K562 (cell line): ENCODE data around the gene GBF1. TPM values are rescaled to one million over a fixed set of nuclear protein-coding genes. Genes with fewer than 3 reads are reported as not detected.

Experiments
- ATAC-seq: fragments of 200-7000 bp; cut with Tn5 transposase; 3 replicates; pipeline ENCODE4 v1.9.1; 2020; ENCODE audit warnings: moderate library complexity
- BruUV-seq: library from RNA; stranded (reverse); fragments of 400-500 nt; replicated peaks from 2 replicates; lab custom pipeline; 2021; lab: Mats Ljungman, UMichigan
- CTCF ChIA-PET: fragments of 300-600 bp; formaldehyde crosslinking; extraction: SDS; loops from one replicate; lab custom pipeline; 2021; ENCODE audit warnings: low intra/inter-chr PET ratio; lab: Yijun Ruan, JAX
- POLR2A ChIA-PET: fragments of 300-600, 350-650 bp; sonication (Branson Sonifier 250); formaldehyde crosslinking; extraction: SDS; loops from one replicate; lab custom pipeline; 2021; ENCODE audit warnings: antibody characterized with exemption, inconsistent platforms; lab: Yijun Ruan, JAX
- DNase-seq, 4 experiments: peaks; one replicate each; pipeline versions ENCODE4 v3.0.0 to v3.0.0-alpha.2; 2011 to 2018; ENCODE audit warnings: low spot score in 3 of 4, mixed read lengths in 3 of 4; ENCODE audit errors: extremely low read depth in 1 of 4
- FAIRE-seq: peaks from 2 replicates; lab custom pipeline; 2011; peaks lifted over from hg19 to GRCh38; lab: Jason Lieb, UNC
- H2AFZ ChIP-seq: 2 replicates; pipeline ENCODE4 v1.6.0; 2011; ENCODE audit warnings: low read depth, low read length, control low read depth, inconsistent platforms
- H3K27ac ChIP-seq: fragments of 200-600 bp; 3 replicates; pipeline ENCODE4 v1.8.0; 2011; ENCODE audit warnings: low read depth, mild to moderate bottlenecking, control low read depth, inconsistent platforms, low read length, moderate library complexity, mixed read lengths; ENCODE audit errors: extremely low read depth
- H3K27me3 ChIP-seq, 2 experiments: fragments of 300-600 bp in 1 of 2; 2 replicates in 1 of 2; 3 replicates in 1 of 2; pipeline versions ENCODE4 v1.6.0 to v1.8.0; 2011; ENCODE audit warnings: inconsistent platforms in 2 of 2, low read length in 2 of 2, mild to moderate bottlenecking in 1 of 2, mixed read lengths in 1 of 2, moderate library complexity in 1 of 2; ENCODE audit not compliant: control insufficient read depth in 2 of 2, insufficient read depth in 2 of 2
- H3K36me3 ChIP-seq: fragments of 300-600 bp; 3 replicates; pipeline ENCODE4 v1.8.0; 2011; ENCODE audit warnings: mild to moderate bottlenecking, low read length, inconsistent platforms; ENCODE audit not compliant: control insufficient read depth, insufficient read depth
- H3K4me1 ChIP-seq, 2 experiments: fragments of 200-600 bp in 1 of 2; replicated peaks in 1 of 2; 2 replicates in 1 of 2; 3 replicates in 1 of 2; pipeline versions ENCODE4 v1.5.1 to v1.8.0; 2011; ENCODE audit warnings: inconsistent platforms in 2 of 2, low read length in 2 of 2, mild to moderate bottlenecking in 1 of 2, mixed read lengths in 1 of 2, moderate library complexity in 1 of 2; ENCODE audit not compliant: control insufficient read depth in 2 of 2, insufficient read depth in 2 of 2
- H3K4me2 ChIP-seq: 2 replicates; pipeline ENCODE4 v1.6.1; 2011; ENCODE audit warnings: low read length, control low read depth, inconsistent platforms, mixed read lengths; ENCODE audit not compliant: insufficient read depth
- H3K4me3 ChIP-seq: fragments of 200-600 bp; sonication (generic), shearing (Covaris generic); 2 replicates; pipeline ENCODE4 v1.5.1; 2016; ENCODE audit warnings: control low read depth, inconsistent platforms
- H3K79me2 ChIP-seq: fragments of 200-600 bp; 3 replicates; pipeline ENCODE4 v1.8.0; 2011; ENCODE audit warnings: low read length, inconsistent platforms; ENCODE audit not compliant: control insufficient read depth, insufficient read depth
- H3K9ac ChIP-seq, 2 experiments: 2 replicates each; pipeline versions ENCODE4 v1.6.0 to v1.6.1; 2011; ENCODE audit warnings: low read depth in 2 of 2, low read length in 2 of 2, control low read depth in 1 of 2, inconsistent platforms in 1 of 2, mild to moderate bottlenecking in 1 of 2, mixed read lengths in 1 of 2; ENCODE audit not compliant: insufficient read depth in 1 of 2
- H3K9me1 ChIP-seq: one replicate; pipeline ENCODE4 v1.6.0; 2011; ENCODE audit warnings: inconsistent platforms, mild to moderate bottlenecking, low read length, moderate library complexity; ENCODE audit not compliant: control insufficient read depth, insufficient read depth
- H3K9me3 ChIP-seq: replicated peaks from 2 replicates; pipeline ENCODE4 v1.5.1; 2011; ENCODE audit warnings: low read depth, low read length, inconsistent platforms; ENCODE audit not compliant: control insufficient read depth, insufficient read depth
- H4K20me1 ChIP-seq: replicated peaks from 2 replicates; pipeline ENCODE4 v1.6.1; 2011; ENCODE audit warnings: low read length, inconsistent platforms, mixed read lengths; ENCODE audit not compliant: control insufficient read depth, insufficient read depth
- MED1 ChIP-seq: sonication (generic); formaldehyde crosslinking; IDR thresholded peaks from 2 replicates; pipeline ENCODE4 v1.8.1; 2023; ENCODE audit warnings: missing genetic modification reagents, borderline replicate concordance
- POLR2AphosphoS2 ChIP-seq: IDR thresholded peaks from 2 replicates; pipeline ENCODE4 v1.6.1; 2012; ENCODE audit warnings: low read length, improper control_type of control experiment
- PPARD ChIP-seq: fragments of 250-450 bp; sonication (Bioruptor Pico); IDR thresholded peaks from 2 replicates; pipeline ENCODE4 v1.8.0; 2022; ENCODE audit warnings: inconsistent platforms, mild to moderate bottlenecking, moderate library complexity
- TAF1 ChIP-seq: IDR thresholded peaks from 2 replicates; pipeline ENCODE4 v1.6.1; 2011; ENCODE audit warnings: mild to moderate bottlenecking, low read length, moderate library complexity; ENCODE audit not compliant: insufficient read depth, control insufficient read depth, severe bottlenecking; ENCODE audit errors: extremely low read depth
- TSC22D4 ChIP-seq: fragments of 450-650 bp; IDR thresholded peaks from 2 replicates; pipeline ENCODE4 v1.6.1; 2016; ENCODE audit warnings: missing genetic modification characterization, missing biosample characterization, control low read depth
- ZNF436 ChIP-seq: fragments of 250-450, 450-650 bp; sonication (Bioruptor Pico); formaldehyde crosslinking; IDR thresholded peaks from 2 replicates; pipeline ENCODE4 v1.7.0; 2020; ENCODE audit warnings: mild to moderate bottlenecking
- ZNF561 ChIP-seq: fragments of 450-650 bp; formaldehyde crosslinking; conservative IDR thresholded peaks from 2 replicates; pipeline ENCODE4 v1.4.0; 2020; ENCODE audit warnings: mild to moderate bottlenecking, moderate library complexity
- ZNF780A ChIP-seq: fragments of 250-450 bp; sonication (Bioruptor Pico); IDR thresholded peaks from 2 replicates; pipeline ENCODE4 v1.5.0; 2021; ENCODE audit warnings: mild to moderate bottlenecking
- in situ Hi-C: fragments of 300-500 bp; cut with MboI; formaldehyde crosslinking; loops from 4 replicates; pipeline ENCODE4 v1.15.0; 2018; ENCODE audit warnings: inconsistent platforms, mixed read lengths
- intact Hi-C: fragments of 100-400 bp; cut with micrococcal nuclease; formaldehyde crosslinking; loops from 2 replicates; pipeline ENCODE4 v1.14.2; 2022
- polyA plus RNA-seq, 8 experiments: library from polyadenylated mRNA; depleted of rRNA in 4 of 8; stranded (reverse) in 5 of 8; unstranded in 3 of 8; fragments of >200 nt; fragmentation: Nextera tagmentation in 2 of 8; fragmentation: Illumina TruSeq in 1 of 8; extraction: Ambion mirVana in 2 of 8; extraction: Trizol in 1 of 8; gene quantifications; 2 replicates each; pipeline versions ENCODE4 v1.2.1 to v1.2.3, GENCODE V29; 2011 to 2014; ENCODE audit warnings: inconsistent platforms in 1 of 8, missing spikeins in 1 of 8
- total RNA-seq, 7 experiments: library from RNA; depleted of rRNA in 6 of 7; stranded (reverse); fragments of >200 nt in 6 of 7; fragmentation: Illumina TruSeq in 2 of 7; extraction: Trizol in 2 of 7; gene quantifications; 2 replicates each; pipeline versions ENCODE4 v1.2.1 to v1.2.3, GENCODE V29; 2011 to 2021; ENCODE audit warnings: low replicate concordance in 1 of 7

GBF1 gene
- total and polyA plus RNA-seq, 9 of the 15 experiments (the other 6 are each of a cell fraction or from before 2014, with no cell fraction given), result 0.69 to 28.0 (median 10.3) TPM

- POLR2A ChIA-PET, result no interaction called here
- Histone ChIP-seq H3K9me3 (no peaks in the 10 kb centered on the region), H3K4me3 (no peak overlapping the region), H3K36me3 (peaks cover 7% of the 10 kb centered on the region; the same call in 2 of the 3 replicates), H2AFZ (no peak overlapping the region), H3K27ac (no peak overlapping the region), H3K4me1 (peaks cover 0 to 3% of the 10 kb centered on the region in 2 experiments; a peak in 1 of 5 replicates), H3K4me2 (no peak overlapping the region), H3K27me3 (no peaks in the 10 kb centered on the region), H4K20me1 (0 out of 2 replicates have a peak, but pooled peaks cover 2% of the 10 kb centered on the region), H3K9ac (no peak overlapping the region), H3K79me2 (peaks cover 21% of the 10 kb centered on the region), H3K9me1 (no peaks in the 10 kb centered on the region)
- ATAC-seq (no peak), DNase-seq (no peak), FAIRE-seq (no peak)
- CTCF ChIA-PET, result no interaction called here
- TF ChIP-seq TAF1 (no peak), TSC22D4 (no peak), MED1 (no peak), PPARD (CRISPR knock-in tag) (no peak), ZNF561 (CRISPR knock-in tag) (no peak), ZNF780A (CRISPR knock-in tag) (no peak), POLR2AphosphoS2 (no peak), ZNF436 (CRISPR knock-in tag) (no peak)
- in situ Hi-C loops (no loop called here), intact Hi-C loops (no loop called here)
- BruUV-seq, result no TSS peak
These were observed 54.5 kb downstream of the GBF1 start for GRCh38 chr10:102299873-102300272.
